Measurements from ENCODE around the gene GRXCR1.

GRCh38 chr4:42843694-42844093 lies 48.8 kb upstream of the GRXCR1 start:
- TF ChIP-seq CTCF (IDR thresholded peaks at IDR 0.05) (no peak), POLR2A (IDR thresholded peaks at IDR 0.05) (no peak)
